ENCODE results near the gene PACS2. TPM values are rescaled to one million over a fixed set of nuclear protein-coding genes. Genes with fewer than 3 reads are reported as not detected.

The PACS2 gene
- polyA plus RNA-seq, 3 donors, result 3.1 to 87.0 (median 3.7) TPM

DNA sequence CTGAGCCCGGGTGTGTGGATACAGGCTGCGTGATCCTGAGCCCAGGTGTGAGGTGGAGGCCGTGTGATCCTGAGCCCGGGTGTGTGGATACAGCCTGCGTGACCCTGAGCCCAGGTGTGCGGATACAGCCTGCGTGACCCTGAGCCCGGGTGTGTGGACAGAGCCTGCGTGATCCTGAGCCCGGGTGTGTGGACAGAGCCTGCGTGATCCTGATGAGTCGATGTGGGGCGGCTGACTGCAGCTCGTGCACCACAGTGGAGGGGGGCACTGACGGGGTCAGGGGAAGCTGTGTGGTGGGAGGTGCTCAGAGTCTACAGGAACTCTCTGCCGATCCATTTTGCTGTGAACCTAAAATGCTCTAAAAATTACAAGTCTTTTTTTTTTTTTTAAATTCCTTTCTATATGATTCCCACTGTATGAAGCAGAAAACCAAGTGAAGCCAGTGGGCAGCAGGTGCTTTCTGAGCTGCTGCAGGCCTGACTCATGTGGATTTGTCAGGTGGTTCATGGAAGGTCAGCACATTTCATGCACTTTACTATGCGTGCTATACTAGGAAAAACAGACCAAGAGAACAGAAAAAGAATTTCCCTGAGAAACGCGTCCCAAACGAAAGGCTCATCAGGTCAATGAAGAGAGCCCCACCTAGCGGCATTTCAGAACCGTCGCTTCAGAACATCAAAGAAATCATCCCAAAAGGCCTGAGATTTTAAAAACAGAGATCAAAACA lies 33.0 kb upstream of the PACS2 start:
- H3K4me1 Mint-ChIP-seq, result peaks cover 25% of the 10 kb centered on the region
- Histone ChIP-seq H3K36me3 (replicated peaks in 1 of 2; ENCODE audit: control insufficient read depth in 1 of 2, insufficient read depth in 2 of 2, low read length in 2 of 2) (peaks cover 7 to 38% of the 10 kb centered on the region in 2 donors), H3K9ac (ENCODE audit: insufficient read depth, low read length, poor library complexity, severe bottlenecking) (no peak overlapping the region), H3K9me3 (replicated peaks in 1 of 2; ENCODE audit: control insufficient read depth in 1 of 2, insufficient read depth in 1 of 2, low read length in 2 of 2) (no peaks in the 10 kb centered on the region), H3K27ac (ENCODE audit: low read depth in 1 of 2, low read length in 2 of 2) (no peak overlapping the region), H2AFZ (ENCODE audit: insufficient read depth, low read depth, low read length, poor library complexity, severe bottlenecking) (no peak overlapping the region), H3K79me2 (ENCODE audit: insufficient read depth, low read length) (peaks cover 48% of the 10 kb centered on the region), H3K4me1 (ENCODE audit: control insufficient read depth in 1 of 2, insufficient read depth in 2 of 2, low read length in 2 of 2) (peaks cover 6 to 8% of the 10 kb centered on the region in 2 donors), H3K27me3 (ENCODE audit: control insufficient read depth in 2 of 2, insufficient read depth in 2 of 2, low read length in 2 of 2) (no peaks in the 10 kb centered on the region), H4K20me1 (ENCODE audit: insufficient read depth, low read length) (peaks cover 79% of the 10 kb centered on the region), H3K4me3 (replicated peaks in 1 of 3; ENCODE audit: low read depth in 2 of 3, low read length in 3 of 3) (no peak overlapping the region), H3K4me2 (replicated peaks; ENCODE audit: extremely low read depth, low read length, poor library complexity, severe bottlenecking) (no peak overlapping the region)
- peak overlapping the region in 1 of 7 donors; percentile 13 for H3K27ac Mint-ChIP-seq
- peaks cover 38 to 60% of the 10 kb centered on the region in 2 donors for H3K36me3 Mint-ChIP-seq
- DNase-seq, result peak in 1 of 3 donors; percentile 5
- TF ChIP-seq, protein P1, sequence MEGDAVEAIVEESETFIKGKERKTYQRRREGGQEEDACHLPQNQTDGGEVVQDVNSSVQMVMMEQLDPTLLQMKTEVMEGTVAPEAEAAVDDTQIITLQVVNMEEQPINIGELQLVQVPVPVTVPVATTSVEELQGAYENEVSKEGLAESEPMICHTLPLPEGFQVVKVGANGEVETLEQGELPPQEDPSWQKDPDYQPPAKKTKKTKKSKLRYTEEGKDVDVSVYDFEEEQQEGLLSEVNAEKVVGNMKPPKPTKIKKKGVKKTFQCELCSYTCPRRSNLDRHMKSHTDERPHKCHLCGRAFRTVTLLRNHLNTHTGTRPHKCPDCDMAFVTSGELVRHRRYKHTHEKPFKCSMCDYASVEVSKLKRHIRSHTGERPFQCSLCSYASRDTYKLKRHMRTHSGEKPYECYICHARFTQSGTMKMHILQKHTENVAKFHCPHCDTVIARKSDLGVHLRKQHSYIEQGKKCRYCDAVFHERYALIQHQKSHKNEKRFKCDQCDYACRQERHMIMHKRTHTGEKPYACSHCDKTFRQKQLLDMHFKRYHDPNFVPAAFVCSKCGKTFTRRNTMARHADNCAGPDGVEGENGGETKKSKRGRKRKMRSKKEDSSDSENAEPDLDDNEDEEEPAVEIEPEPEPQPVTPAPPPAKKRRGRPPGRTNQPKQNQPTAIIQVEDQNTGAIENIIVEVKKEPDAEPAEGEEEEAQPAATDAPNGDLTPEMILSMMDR (IDR thresholded peaks at IDR 0.05), result peak; percentile 44
- WGBS (ENCODE audit: insufficient coverage), result 80% methylated on average over 20 of the region's 23 CpGs
- no peaks in the 10 kb centered on the region for H3K9me3 Mint-ChIP-seq
- intact Hi-C loops (cut with micrococcal nuclease), result no loop called here
- no peaks in the 10 kb centered on the region for H3K27me3 Mint-ChIP-seq (ENCODE audit: low read depth in 3 of 3)
- no peak overlapping the region for H3K4me3 Mint-ChIP-seq

DNA sequence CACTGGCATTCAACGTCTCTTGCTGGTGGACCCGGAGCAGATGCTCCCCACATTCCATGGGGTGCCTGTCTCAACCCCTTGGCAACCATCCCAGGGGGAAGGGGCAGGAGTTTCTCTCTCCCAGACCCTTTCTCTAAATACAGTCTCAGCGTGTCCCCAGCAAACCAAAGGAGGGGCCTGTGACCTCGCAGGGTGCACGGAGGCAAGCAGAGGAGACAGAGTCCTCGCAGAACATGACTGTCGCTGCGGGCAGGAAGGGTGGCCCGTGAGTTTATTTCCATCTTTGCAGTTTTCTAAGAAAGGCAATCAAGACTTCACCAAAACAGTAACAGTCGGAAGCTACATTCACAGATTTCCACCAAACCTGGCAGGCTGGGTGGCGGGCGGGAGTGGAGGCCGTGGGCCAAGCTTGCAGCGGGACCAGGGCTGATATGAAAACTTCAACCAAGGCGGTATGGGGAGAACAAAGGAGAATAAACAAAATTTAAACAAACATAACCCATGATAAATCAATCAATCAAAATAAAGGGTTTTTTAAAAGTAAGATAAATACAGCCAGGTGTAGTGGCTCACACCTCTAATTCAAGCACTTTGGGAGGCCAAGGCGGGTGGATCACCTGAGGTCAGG lies 32.3 kb upstream of the PACS2 start:
- Histone ChIP-seq H3K4me1 (ENCODE audit: control insufficient read depth in 1 of 2, insufficient read depth in 2 of 2, low read length in 2 of 2) (peaks cover 6 to 8% of the 10 kb centered on the region in 2 donors), H3K4me3 (replicated peaks in 1 of 3; ENCODE audit: low read depth in 2 of 3, low read length in 3 of 3) (no peak overlapping the region), H3K27me3 (ENCODE audit: control insufficient read depth in 2 of 2, insufficient read depth in 2 of 2, low read length in 2 of 2) (no peaks in the 10 kb centered on the region), H3K36me3 (replicated peaks in 1 of 2; ENCODE audit: control insufficient read depth in 1 of 2, insufficient read depth in 2 of 2, low read length in 2 of 2) (peaks cover 7 to 38% of the 10 kb centered on the region in 2 donors), H3K9ac (ENCODE audit: insufficient read depth, low read length, poor library complexity, severe bottlenecking) (no peak overlapping the region), H3K4me2 (replicated peaks; ENCODE audit: extremely low read depth, low read length, poor library complexity, severe bottlenecking) (no peak overlapping the region), H3K9me3 (replicated peaks in 1 of 2; ENCODE audit: control insufficient read depth in 1 of 2, insufficient read depth in 1 of 2, low read length in 2 of 2) (no peaks in the 10 kb centered on the region), H3K79me2 (ENCODE audit: insufficient read depth, low read length) (peaks cover 53% of the 10 kb centered on the region), H2AFZ (ENCODE audit: insufficient read depth, low read depth, low read length, poor library complexity, severe bottlenecking) (no peak overlapping the region), H3K27ac (ENCODE audit: low read depth in 1 of 2, low read length in 2 of 2) (no peak overlapping the region), H4K20me1 (ENCODE audit: insufficient read depth, low read length) (peaks cover 86% of the 10 kb centered on the region)
- no peak for DNase-seq
- intact Hi-C loops (cut with micrococcal nuclease), result no loop called here
- Mint-ChIP-seq H3K27me3 (ENCODE audit: low read depth in 3 of 3) (no peaks in the 10 kb centered on the region), H3K4me3 (no peak overlapping the region), H3K36me3 (peaks cover 38 to 62% of the 10 kb centered on the region in 2 donors), H3K27ac (no peak overlapping the region), H3K9me3 (no peaks in the 10 kb centered on the region), H3K4me1 (peaks cover 25% of the 10 kb centered on the region)
- TF ChIP-seq, protein P1 (IDR thresholded peaks at IDR 0.05), result peak; percentile 17
- WGBS (ENCODE audit: insufficient coverage), result 93% methylated on average over 8 of the region's 16 CpGs
